ENCODE data around the gene HEXB.

The HEXB gene

GRCh38 chr5:74766849-74767578 lies 82.0 kb downstream of the HEXB start, which contains the start of the genes GFM2 and NSA2:
Gene GFM2 (minus strand): TSS chr5:74767117. CDS start chr5:74763742, 3,375 bp downstream.
Gene NSA2 (plus strand): TSS chr5:74767249. CDS start chr5:74767361, 112 bp downstream.
- peak within 1 kb of the TSS; percentile 89 for H3K27ac ChIP-seq (replicated peaks)
- peak within 1 kb of the TSS; percentile 74 for H3K4me3 ChIP-seq (replicated peaks; ENCODE audit: insufficient read depth, low read length)
- TF ChIP-seq, protein P1, sequence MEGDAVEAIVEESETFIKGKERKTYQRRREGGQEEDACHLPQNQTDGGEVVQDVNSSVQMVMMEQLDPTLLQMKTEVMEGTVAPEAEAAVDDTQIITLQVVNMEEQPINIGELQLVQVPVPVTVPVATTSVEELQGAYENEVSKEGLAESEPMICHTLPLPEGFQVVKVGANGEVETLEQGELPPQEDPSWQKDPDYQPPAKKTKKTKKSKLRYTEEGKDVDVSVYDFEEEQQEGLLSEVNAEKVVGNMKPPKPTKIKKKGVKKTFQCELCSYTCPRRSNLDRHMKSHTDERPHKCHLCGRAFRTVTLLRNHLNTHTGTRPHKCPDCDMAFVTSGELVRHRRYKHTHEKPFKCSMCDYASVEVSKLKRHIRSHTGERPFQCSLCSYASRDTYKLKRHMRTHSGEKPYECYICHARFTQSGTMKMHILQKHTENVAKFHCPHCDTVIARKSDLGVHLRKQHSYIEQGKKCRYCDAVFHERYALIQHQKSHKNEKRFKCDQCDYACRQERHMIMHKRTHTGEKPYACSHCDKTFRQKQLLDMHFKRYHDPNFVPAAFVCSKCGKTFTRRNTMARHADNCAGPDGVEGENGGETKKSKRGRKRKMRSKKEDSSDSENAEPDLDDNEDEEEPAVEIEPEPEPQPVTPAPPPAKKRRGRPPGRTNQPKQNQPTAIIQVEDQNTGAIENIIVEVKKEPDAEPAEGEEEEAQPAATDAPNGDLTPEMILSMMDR (IDR thresholded peaks at IDR 0.05; ENCODE audit: insufficient read depth, low read length): no peak
- TF ChIP-seq SPI1 (IDR thresholded peaks at IDR 0.05; ENCODE audit: borderline replicate concordance, low read depth) (no peak), GABPA (IDR thresholded peaks at IDR 0.05; ENCODE audit: low read depth) (peak; percentile 98), POLR2AphosphoS5 (IDR thresholded peaks at IDR 0.05; ENCODE audit: low read depth) (peak; percentile 38; the same call in 1 of the 2 replicates)
- DNase-seq (ENCODE audit: low read depth in 1 of 2, low spot score in 1 of 2): peak; percentile 54 to 83
- no peaks in the 10 kb centered on the region for H3K27me3 ChIP-seq (ENCODE audit: insufficient read depth, poor library complexity, severe bottlenecking)

- DNase-seq (ENCODE audit: low read depth in 1 of 2, low spot score in 1 of 2): peak in 1 of 2 experiments; percentile 32
- TF ChIP-seq POLR2AphosphoS5 (IDR thresholded peaks at IDR 0.05; ENCODE audit: low read depth) (no peak), GABPA (IDR thresholded peaks at IDR 0.05; ENCODE audit: low read depth) (no peak), SPI1 (IDR thresholded peaks at IDR 0.05; ENCODE audit: borderline replicate concordance, low read depth) (no peak), REST (IDR thresholded peaks at IDR 0.05; ENCODE audit: insufficient replicate concordance, low read depth) (no peak)
- TF ChIP-seq, protein P1 (IDR thresholded peaks at IDR 0.05; ENCODE audit: insufficient read depth, low read length): no peak
- Histone ChIP-seq H3K27ac (replicated peaks) (peak overlapping the region; percentile 89), H3K27me3 (ENCODE audit: insufficient read depth, poor library complexity, severe bottlenecking) (no peaks in the 10 kb centered on the region), H3K4me3 (replicated peaks; ENCODE audit: insufficient read depth, low read length) (peak overlapping the region; percentile 74)
Observed at GRCh38 chr5:74767579-74767913, 82.5 kb downstream of the HEXB start.
